Stimulated activated CD8-positive, alpha-beta memory T cell treated with anti-CD3 and anti-CD28 coated beads, Interleukin-12 subunit alpha, Interleukin-12 subunit beta, amount 100 ng/mL, for 1 hour (primary cell): Measurements from ENCODE around the gene UBE2O.

Source experiments
- DNase-seq: peaks from one replicate; pipeline ENCODE4 v3.0.0-alpha.2; 2020; ENCODE audit warnings: low read depth

The UBE2O gene

GRCh38 chr17:76467366-76467765 is 14.4 kb upstream of the UBE2O start, which contains the start of gene AANAT:
AANAT (plus strand) TSS chr17:76467603; CDS start chr17:76468747, 1,144 bp downstream.
- no peak for DNase-seq

- DNase-seq, result no peak
Measured at GRCh38 chr17:76466775-76467130, 13.8 kb upstream of the UBE2O start.

- DNase-seq, result no peak
Measured at GRCh38 chr17:76462556-76463290, 9.8 kb upstream of the UBE2O start.

- no peak for DNase-seq
Measured at GRCh38 chr17:76461765-76462555, 9.0 kb upstream of the UBE2O start.

- DNase-seq, result no peak
Measured at GRCh38 chr17:76459674-76460073, 6.7 kb upstream of the UBE2O start.

- no peak for DNase-seq
Measured at GRCh38 chr17:76458580-76459490, 5.9 kb upstream of the UBE2O start.

GRCh38 chr17:76453431-76453743 is 435 bp upstream of the UBE2O start:
- no peak for DNase-seq

- DNase-seq, result no peak
Measured at GRCh38 chr17:76452127-76452659, 759 bp downstream of the UBE2O start.

GRCh38 chr17:76451506-76451905 is 1.4 kb downstream of the UBE2O start:
- no peak for DNase-seq

GRCh38 chr17:76449126-76449525 is 3.8 kb downstream of the UBE2O start:
- DNase-seq, result no peak

- no peak for DNase-seq
Measured at GRCh38 chr17:76447931-76448652, 4.9 kb downstream of the UBE2O start.

GRCh38 chr17:76446449-76447231 is 6.3 kb downstream of the UBE2O start:
- no peak for DNase-seq

GRCh38 chr17:76445697-76446448 is 7.1 kb downstream of the UBE2O start:
- DNase-seq, result no peak

GRCh38 chr17:76444518-76445311 is 8.2 kb downstream of the UBE2O start:
- no peak for DNase-seq

GRCh38 chr17:76442341-76443338 is 10.3 kb downstream of the UBE2O start:
- DNase-seq, result no peak

GRCh38 chr17:76441686-76442340 is 11.1 kb downstream of the UBE2O start:
- no peak for DNase-seq

- DNase-seq, result no peak
Measured at GRCh38 chr17:76440751-76441362, 12.1 kb downstream of the UBE2O start.
